H9 (cell line): ENCODE results near the gene THPO. TPM values are rescaled to one million over a fixed set of nuclear protein-coding genes. Genes with fewer than 3 reads are reported as not detected.

Experiments used
- DNase-seq: peaks from one replicate; pipeline ENCODE4 v3.0.0-alpha.2; 2017
- H2AFZ ChIP-seq: one replicate; pipeline ENCODE4 v1.6.1; 2013; ENCODE audit warnings: mild to moderate bottlenecking, low read length, control low read depth, moderate library complexity
- H2AK5ac ChIP-seq: 2 replicates; pipeline ENCODE4 v1.6.1; 2013; ENCODE audit warnings: low read length, control low read depth, mixed read lengths; ENCODE audit not compliant: insufficient read length
- H2BK120ac ChIP-seq: one replicate; pipeline ENCODE4 v1.6.1; 2013; ENCODE audit warnings: low read depth, mild to moderate bottlenecking, low read length, control low read depth, inconsistent platforms; ENCODE audit not compliant: poor library complexity, severe bottlenecking
- H2BK12ac ChIP-seq: 2 replicates; pipeline ENCODE4 v1.6.1; 2013; ENCODE audit warnings: low read length, control low read depth, mixed read lengths, low read depth; ENCODE audit not compliant: insufficient read length
- H2BK15ac ChIP-seq: 2 replicates; pipeline ENCODE4 v1.6.1; 2013; ENCODE audit warnings: low read depth, low read length, control low read depth
- H2BK20ac ChIP-seq: one replicate; pipeline ENCODE4 v1.6.1; 2013; ENCODE audit warnings: low read depth, mild to moderate bottlenecking, low read length, control low read depth, inconsistent platforms; ENCODE audit not compliant: poor library complexity, severe bottlenecking
- H2BK5ac ChIP-seq: 2 replicates; pipeline ENCODE4 v1.6.1; 2013; ENCODE audit warnings: low read length, control low read depth, mixed read lengths; ENCODE audit not compliant: insufficient read length
- H3K14ac ChIP-seq: 2 replicates; pipeline ENCODE4 v1.6.1; 2013; ENCODE audit warnings: low read length, control low read depth; ENCODE audit not compliant: insufficient read depth
- H3K18ac ChIP-seq: 2 replicates; pipeline ENCODE4 v1.6.1; 2013; ENCODE audit warnings: low read depth, mild to moderate bottlenecking, mixed read lengths, low read length, control low read depth; ENCODE audit not compliant: insufficient read length
- H3K23ac ChIP-seq: 2 replicates; pipeline ENCODE4 v1.6.1; 2013; ENCODE audit warnings: low read length, control low read depth, mixed read lengths, low read depth; ENCODE audit not compliant: insufficient read length
- H3K23me2 ChIP-seq: 2 replicates; pipeline ENCODE4 v1.6.1; 2013; ENCODE audit warnings: low read depth, mild to moderate bottlenecking, mixed read lengths, low read length, control low read depth; ENCODE audit not compliant: insufficient read length, poor library complexity, severe bottlenecking
- H3K27ac ChIP-seq: 2 replicates; pipeline ENCODE4 v1.5.1; 2013; ENCODE audit warnings: low read length, control low read depth, mixed read lengths, low read depth; ENCODE audit not compliant: insufficient read length
- H3K27me3 ChIP-seq: 2 replicates; pipeline ENCODE4 v1.6.1; 2013; ENCODE audit warnings: low read length, control low read depth, inconsistent platforms; ENCODE audit not compliant: insufficient read depth
- H3K4ac ChIP-seq: 2 replicates; pipeline ENCODE4 v1.6.1; 2013; ENCODE audit warnings: low read depth, mild to moderate bottlenecking, control low read depth, inconsistent platforms, low read length, moderate library complexity
- H3K4me1 ChIP-seq: 2 replicates; pipeline ENCODE4 v1.6.1; 2013; ENCODE audit warnings: low read length, control low read depth, inconsistent platforms; ENCODE audit not compliant: insufficient read depth
- H3K4me2 ChIP-seq: 2 replicates; pipeline ENCODE4 v1.6.1; 2013; ENCODE audit warnings: low read length, control low read depth, mixed read lengths; ENCODE audit not compliant: insufficient read length, insufficient read depth
- H3K56ac ChIP-seq: 2 replicates; pipeline ENCODE4 v1.6.1; 2013; ENCODE audit warnings: low read depth, mild to moderate bottlenecking, mixed read lengths, low read length, control low read depth; ENCODE audit not compliant: insufficient read length
- H3K79me1 ChIP-seq: 2 replicates; pipeline ENCODE4 v1.6.1; 2013; ENCODE audit warnings: low read depth, mild to moderate bottlenecking, moderate library complexity, low read length, control low read depth, inconsistent platforms; ENCODE audit not compliant: insufficient read depth, poor library complexity, severe bottlenecking
- H3K79me2 ChIP-seq: 2 replicates; pipeline ENCODE4 v1.6.1; 2013; ENCODE audit warnings: low read length, control low read depth, inconsistent platforms; ENCODE audit not compliant: insufficient read depth
- H3K9ac ChIP-seq: 2 replicates; pipeline ENCODE4 v1.6.1; 2013; ENCODE audit warnings: low read length, control low read depth, mixed read lengths; ENCODE audit not compliant: insufficient read length; ENCODE audit errors: extremely low read depth
- H3K9me3 ChIP-seq: one replicate; pipeline ENCODE4 v1.6.1; 2013; ENCODE audit warnings: low read depth, low read length, inconsistent platforms; ENCODE audit not compliant: control insufficient read depth
- H3T11ph ChIP-seq: one replicate; pipeline ENCODE4 v1.6.1; 2013; ENCODE audit warnings: mild to moderate bottlenecking, low read length, control low read depth, inconsistent platforms
- H4K20me1 ChIP-seq: one replicate; pipeline ENCODE4 v1.6.1; 2013; ENCODE audit not compliant: control insufficient read depth, insufficient read length, insufficient read depth
- H4K5ac ChIP-seq: 2 replicates; pipeline ENCODE4 v1.6.1; 2013; ENCODE audit warnings: low read depth, mild to moderate bottlenecking, mixed read lengths, low read length, control low read depth; ENCODE audit not compliant: insufficient read length
- H4K8ac ChIP-seq: replicated peaks from 2 replicates; pipeline ENCODE4 v1.6.1; 2013; ENCODE audit warnings: low read length, control low read depth, mixed read lengths, low read depth; ENCODE audit not compliant: insufficient read length
- H4K91ac ChIP-seq: 2 replicates; pipeline ENCODE4 v1.6.1; 2013; ENCODE audit warnings: low read depth, mild to moderate bottlenecking, moderate library complexity, mixed read lengths, low read length, control low read depth; ENCODE audit not compliant: insufficient read length
- H3K27ac Mint-ChIP-seq, 3 experiments: 2 replicates in 2 of 3; 3 replicates in 1 of 3; pipeline ENCODE4 v1.8.0; 2020 to 2021; ENCODE audit warnings: mixed read lengths in 3 of 3, mild to moderate bottlenecking in 1 of 3, moderate library complexity in 1 of 3
- H3K27me3 Mint-ChIP-seq: 2 replicates; pipeline ENCODE4 v1.8.0; 2021; ENCODE audit warnings: low read depth, mild to moderate bottlenecking, moderate library complexity, mixed read lengths
- H3K36me3 Mint-ChIP-seq, 3 experiments: 2 replicates in 2 of 3; 3 replicates in 1 of 3; pipeline ENCODE4 v1.8.0; 2020 to 2021; ENCODE audit warnings: low read depth in 3 of 3, mixed read lengths in 3 of 3; ENCODE audit not compliant: insufficient read depth in 1 of 3
- H3K4me1 Mint-ChIP-seq, 2 experiments: 2 replicates each; pipeline ENCODE4 v1.8.0; 2020; ENCODE audit warnings: mixed read lengths in 2 of 2
- H3K4me3 Mint-ChIP-seq, 2 experiments: 2 replicates in 1 of 2; 3 replicates in 1 of 2; pipeline ENCODE4 v1.8.0; 2020 to 2021; ENCODE audit warnings: mild to moderate bottlenecking in 2 of 2, mixed read lengths in 2 of 2, moderate library complexity in 1 of 2
- H3K9me3 Mint-ChIP-seq, 2 experiments: 2 replicates in 1 of 2; 3 replicates in 1 of 2; pipeline ENCODE4 v1.8.0; 2020; ENCODE audit warnings: mild to moderate bottlenecking in 2 of 2, mixed read lengths in 2 of 2, moderate library complexity in 1 of 2
- CTCF ChIP-seq: fragments of 200-600 bp; sonication (generic); conservative IDR thresholded peaks from 3 replicates; pipeline ENCODE4 v1.8.0; 2021; ENCODE audit warnings: antibody characterized with exemption, mild to moderate bottlenecking
- WGBS: extraction: QIAGEN DNeasy Blood & Tissue Kit; methylation state at CpG from one replicate; pipeline ENCODE4 v1.1.7; 2013; ENCODE audit warnings: missing lambda C conversion rate, low lambda C conversion rate, mixed read lengths; ENCODE audit not compliant: insufficient read length; ENCODE audit errors: extremely low coverage; 5-methylcytosine and 5-hydroxymethylcytosine counted together
- total RNA-seq: library from RNA; stranded (reverse); gene quantifications from 2 replicates; pipeline ENCODE4 v1.2.1, GENCODE V29; 2021

THPO gene
- total RNA-seq, 1 experiment from 2014 or later = 0.85 TPM

GRCh38 chr3:184352149-184352785 is 25.7 kb downstream of the THPO start:
- H3K27ac ChIP-seq = no peak overlapping the region
- no peak overlapping the region for H2AK5ac ChIP-seq
- no peaks in the 10 kb centered on the region for H3K9me3 ChIP-seq
- no peak overlapping the region for H3K9ac ChIP-seq
- H3K14ac ChIP-seq = no peak overlapping the region
- no peaks in the 10 kb centered on the region for H3K79me2 ChIP-seq
- H3T11ph ChIP-seq = no peak overlapping the region
- H3K4me1 Mint-ChIP-seq = peaks cover 7 to 16% of the 10 kb centered on the region in 2 experiments
- no peak for DNase-seq
- H3K79me1 ChIP-seq = no peaks in the 10 kb centered on the region
- H3K4me3 Mint-ChIP-seq = no peak overlapping the region; a peak in 1 of 5 replicates
- H2AFZ ChIP-seq = no peak overlapping the region
- H2BK5ac ChIP-seq = no peak overlapping the region
- H3K4me1 ChIP-seq = no peaks in the 10 kb centered on the region
- H3K4ac ChIP-seq = no peak overlapping the region
- H3K36me3 Mint-ChIP-seq = peaks cover 15 to 47% (median 42%) of the 10 kb centered on the region in 3 experiments; a peak in 6 of 7 replicates
- H2BK15ac ChIP-seq = no peak overlapping the region
- H4K20me1 ChIP-seq = no peaks in the 10 kb centered on the region
- no peak overlapping the region for H4K91ac ChIP-seq
- no peak overlapping the region for H4K5ac ChIP-seq
- no peak overlapping the region for H3K56ac ChIP-seq
- H3K18ac ChIP-seq = no peak overlapping the region
- H3K9me3 Mint-ChIP-seq = no peaks in the 10 kb centered on the region; a peak in 1 of 5 replicates
- H2BK120ac ChIP-seq = no peak overlapping the region
- H3K23me2 ChIP-seq = no peaks in the 10 kb centered on the region
- no peak overlapping the region for H2BK20ac ChIP-seq
- no peaks in the 10 kb centered on the region; the same call in 1 of the 2 replicates for H3K27me3 Mint-ChIP-seq
- H2BK12ac ChIP-seq = no peak overlapping the region
- 0 out of 7 replicates have a peak overlapping the region, but pooled peaks of 1 of the 3 experiments have one; percentile 44 for H3K27ac Mint-ChIP-seq
- H3K4me2 ChIP-seq = no peak overlapping the region
- H3K23ac ChIP-seq = no peak overlapping the region
- TF ChIP-seq CTCF = no peak
- no peak overlapping the region for H4K8ac ChIP-seq
- no peaks in the 10 kb centered on the region for H3K27me3 ChIP-seq
- whole genome bisulfite sequencing = no CpG with 5 or more reads among the region's 15 CpGs
